ENCODE measurements around the gene ZNF469. TPM values are rescaled to one million over a fixed set of nuclear protein-coding genes. Genes with fewer than 3 reads are reported as not detected.

ZNF469 gene
- polyA plus RNA-seq, 1 donor from 2014 or later, result not detected

- Histone ChIP-seq H3K36me3 (ENCODE audit: insufficient read depth, low read length) (no peaks in the 10 kb centered on the region), H3K27ac (ENCODE audit: low read length) (no peak overlapping the region), H3K4me2 (ENCODE audit: low read length) (no peak overlapping the region), H2AFZ (ENCODE audit: low read depth, low read length) (no peak overlapping the region), H3K9me3 (ENCODE audit: low read length) (no peaks in the 10 kb centered on the region), H3K79me2 (replicated peaks; ENCODE audit: insufficient read depth, low read length) (no peaks in the 10 kb centered on the region), H3K9ac (ENCODE audit: low read length) (no peak overlapping the region), H3F3A (ENCODE audit: insufficient read depth, low read length, poor library complexity, severe bottlenecking) (no peaks in the 10 kb centered on the region), H4K20me1 (ENCODE audit: insufficient read depth) (no peaks in the 10 kb centered on the region), H3K4me3 (ENCODE audit: low read length) (no peak overlapping the region), H3K9me2 (ENCODE audit: insufficient read depth, low read length) (no peaks in the 10 kb centered on the region), H3K27me3 (ENCODE audit: insufficient read depth, low read depth, low read length) (no peaks in the 10 kb centered on the region)
- no peak for TF ChIP-seq TAF1 (IDR thresholded peaks at IDR 0.05; ENCODE audit: low read depth)
These were observed 17.4 kb upstream of the ZNF469 start for GRCh38 chr16:88365244-88365865.

- Histone ChIP-seq H3K9me3 (ENCODE audit: low read length) (no peaks in the 10 kb centered on the region), H3K4me3 (ENCODE audit: low read length) (no peak overlapping the region), H3K36me3 (ENCODE audit: insufficient read depth, low read length) (no peaks in the 10 kb centered on the region), H3K4me2 (ENCODE audit: low read length) (no peak overlapping the region), H3K27ac (ENCODE audit: low read length) (no peak overlapping the region), H4K20me1 (ENCODE audit: insufficient read depth) (no peaks in the 10 kb centered on the region), H2AFZ (ENCODE audit: low read depth, low read length) (no peak overlapping the region), H3K9me2 (ENCODE audit: insufficient read depth, low read length) (no peaks in the 10 kb centered on the region), H3F3A (ENCODE audit: insufficient read depth, low read length, poor library complexity, severe bottlenecking) (no peaks in the 10 kb centered on the region), H3K27me3 (ENCODE audit: insufficient read depth, low read depth, low read length) (no peaks in the 10 kb centered on the region), H3K9ac (ENCODE audit: low read length) (no peak overlapping the region), H3K79me2 (replicated peaks; ENCODE audit: insufficient read depth, low read length) (no peaks in the 10 kb centered on the region)
- TF ChIP-seq, protein P1, sequence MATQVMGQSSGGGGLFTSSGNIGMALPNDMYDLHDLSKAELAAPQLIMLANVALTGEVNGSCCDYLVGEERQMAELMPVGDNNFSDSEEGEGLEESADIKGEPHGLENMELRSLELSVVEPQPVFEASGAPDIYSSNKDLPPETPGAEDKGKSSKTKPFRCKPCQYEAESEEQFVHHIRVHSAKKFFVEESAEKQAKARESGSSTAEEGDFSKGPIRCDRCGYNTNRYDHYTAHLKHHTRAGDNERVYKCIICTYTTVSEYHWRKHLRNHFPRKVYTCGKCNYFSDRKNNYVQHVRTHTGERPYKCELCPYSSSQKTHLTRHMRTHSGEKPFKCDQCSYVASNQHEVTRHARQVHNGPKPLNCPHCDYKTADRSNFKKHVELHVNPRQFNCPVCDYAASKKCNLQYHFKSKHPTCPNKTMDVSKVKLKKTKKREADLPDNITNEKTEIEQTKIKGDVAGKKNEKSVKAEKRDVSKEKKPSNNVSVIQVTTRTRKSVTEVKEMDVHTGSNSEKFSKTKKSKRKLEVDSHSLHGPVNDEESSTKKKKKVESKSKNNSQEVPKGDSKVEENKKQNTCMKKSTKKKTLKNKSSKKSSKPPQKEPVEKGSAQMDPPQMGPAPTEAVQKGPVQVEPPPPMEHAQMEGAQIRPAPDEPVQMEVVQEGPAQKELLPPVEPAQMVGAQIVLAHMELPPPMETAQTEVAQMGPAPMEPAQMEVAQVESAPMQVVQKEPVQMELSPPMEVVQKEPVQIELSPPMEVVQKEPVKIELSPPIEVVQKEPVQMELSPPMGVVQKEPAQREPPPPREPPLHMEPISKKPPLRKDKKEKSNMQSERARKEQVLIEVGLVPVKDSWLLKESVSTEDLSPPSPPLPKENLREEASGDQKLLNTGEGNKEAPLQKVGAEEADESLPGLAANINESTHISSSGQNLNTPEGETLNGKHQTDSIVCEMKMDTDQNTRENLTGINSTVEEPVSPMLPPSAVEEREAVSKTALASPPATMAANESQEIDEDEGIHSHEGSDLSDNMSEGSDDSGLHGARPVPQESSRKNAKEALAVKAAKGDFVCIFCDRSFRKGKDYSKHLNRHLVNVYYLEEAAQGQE (IDR thresholded peaks at IDR 0.05; ENCODE audit: borderline replicate concordance), result no peak
- TF ChIP-seq MXI1 (conservative IDR thresholded peaks at IDR 0.05; ENCODE audit: poor library complexity, severe bottlenecking), result no peak
- no peak for TF ChIP-seq TAF1 (IDR thresholded peaks at IDR 0.05; ENCODE audit: low read depth)
- no peak for TF ChIP-seq RAD21 (conservative IDR thresholded peaks at IDR 0.05)
- TF ChIP-seq EP300 (conservative IDR thresholded peaks at IDR 0.05; ENCODE audit: poor library complexity, severe bottlenecking), result no peak
- no peak for TF ChIP-seq POLR2AphosphoS5 (IDR thresholded peaks at IDR 0.05)
- TF ChIP-seq, protein P2, sequence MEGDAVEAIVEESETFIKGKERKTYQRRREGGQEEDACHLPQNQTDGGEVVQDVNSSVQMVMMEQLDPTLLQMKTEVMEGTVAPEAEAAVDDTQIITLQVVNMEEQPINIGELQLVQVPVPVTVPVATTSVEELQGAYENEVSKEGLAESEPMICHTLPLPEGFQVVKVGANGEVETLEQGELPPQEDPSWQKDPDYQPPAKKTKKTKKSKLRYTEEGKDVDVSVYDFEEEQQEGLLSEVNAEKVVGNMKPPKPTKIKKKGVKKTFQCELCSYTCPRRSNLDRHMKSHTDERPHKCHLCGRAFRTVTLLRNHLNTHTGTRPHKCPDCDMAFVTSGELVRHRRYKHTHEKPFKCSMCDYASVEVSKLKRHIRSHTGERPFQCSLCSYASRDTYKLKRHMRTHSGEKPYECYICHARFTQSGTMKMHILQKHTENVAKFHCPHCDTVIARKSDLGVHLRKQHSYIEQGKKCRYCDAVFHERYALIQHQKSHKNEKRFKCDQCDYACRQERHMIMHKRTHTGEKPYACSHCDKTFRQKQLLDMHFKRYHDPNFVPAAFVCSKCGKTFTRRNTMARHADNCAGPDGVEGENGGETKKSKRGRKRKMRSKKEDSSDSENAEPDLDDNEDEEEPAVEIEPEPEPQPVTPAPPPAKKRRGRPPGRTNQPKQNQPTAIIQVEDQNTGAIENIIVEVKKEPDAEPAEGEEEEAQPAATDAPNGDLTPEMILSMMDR (IDR thresholded peaks at IDR 0.05; ENCODE audit: poor library complexity, severe bottlenecking), result no peak
- TF ChIP-seq SMC3 (conservative IDR thresholded peaks at IDR 0.05; ENCODE audit: poor library complexity), result no peak
- no peak for TF ChIP-seq EZH2 (IDR thresholded peaks at IDR 0.05; ENCODE audit: borderline replicate concordance, insufficient read depth, low read length, poor library complexity, severe bottlenecking)
These were observed 16.6 kb upstream of the ZNF469 start for GRCh38 chr16:88366032-88366703.

Measured in neural cell (in vitro differentiated cells).